Activated T-cell treated with anti-CD3 and anti-CD28 coated beads for 48 hours (primary cell): Measurements from ENCODE around the gene ADGRV1.
A peak's percentile ranks its signal among the peaks of the same experiment; 100 is the strongest.

Source experiments
- DNase-seq: peaks from one replicate; pipeline ENCODE4 v3.0.0-alpha.2; 2020; ENCODE audit warnings: low read depth

The ADGRV1 gene

GRCh38 chr5:90558344-90559192, at the start of gene ADGRV1:
Gene ADGRV1 (plus strand): TSS chr5:90558797. CDS start chr5:90558896, 99 bp downstream.
- peak; percentile 2 for DNase-seq

- no peak for DNase-seq
These were observed 48.2 kb upstream of the ADGRV1 start for GRCh38 chr5:90510438-90510837.

- DNase-seq = no peak
These were observed 44.1 kb upstream of the ADGRV1 start for GRCh38 chr5:90514520-90514919.

- no peak for DNase-seq
These were observed 39.9 kb upstream of the ADGRV1 start for GRCh38 chr5:90518661-90519060.

GRCh38 chr5:90519081-90519480, 39.5 kb upstream of the ADGRV1 start:
- DNase-seq = no peak

GRCh38 chr5:90528601-90529193, 29.9 kb upstream of the ADGRV1 start:
- no peak for DNase-seq

GRCh38 chr5:90529194-90529938, 29.2 kb upstream of the ADGRV1 start, which contains the start of gene LYSMD3:
Gene LYSMD3 (minus strand): TSS chr5:90529584. CDS start chr5:90525289, 4,295 bp downstream.
- DNase-seq = peak; percentile 90

- DNase-seq = peak; percentile 29
These were observed 28.5 kb upstream of the ADGRV1 start for GRCh38 chr5:90529939-90530677.

- no peak for DNase-seq
These were observed 27.7 kb upstream of the ADGRV1 start for GRCh38 chr5:90530736-90531487.

GRCh38 chr5:90533794-90534193, 24.8 kb upstream of the ADGRV1 start:
- no peak for DNase-seq

GRCh38 chr5:90534922-90535321, 23.7 kb upstream of the ADGRV1 start:
- DNase-seq = no peak

- DNase-seq = no peak
These were observed 15.6 kb upstream of the ADGRV1 start for GRCh38 chr5:90542827-90543519.

GRCh38 chr5:90545511-90545910, 13.1 kb upstream of the ADGRV1 start:
- no peak for DNase-seq

- DNase-seq = no peak
These were observed 12.3 kb upstream of the ADGRV1 start for GRCh38 chr5:90546216-90546837.

- DNase-seq = no peak
These were observed 11.5 kb upstream of the ADGRV1 start for GRCh38 chr5:90547072-90547536.

- no peak for DNase-seq
These were observed 10.5 kb upstream of the ADGRV1 start for GRCh38 chr5:90548069-90548593.

GRCh38 chr5:90549223-90549622, 9.4 kb upstream of the ADGRV1 start:
- no peak for DNase-seq

- no peak for DNase-seq
These were observed 8.8 kb upstream of the ADGRV1 start for GRCh38 chr5:90549729-90550275.

- no peak for DNase-seq
These were observed 7.6 kb upstream of the ADGRV1 start for GRCh38 chr5:90550963-90551362.
